Measurements from ENCODE around the gene RFX4.
"Not testable (repeated sequence)": the region's sequence is repeated elsewhere in the genome, so short reads cannot be mapped to it uniquely, and the experiment has no call there.

Gene RFX4

GRCh38 chr12:106647793-106648514 is 65.2 kb downstream of the RFX4 start:
- no peak for DNase-seq

- no peak for DNase-seq
Observed at GRCh38 chr12:106648736-106649135, 65.9 kb downstream of the RFX4 start.

- DNase-seq = no peak
Observed at GRCh38 chr12:106651552-106651951, 68.7 kb downstream of the RFX4 start.

GRCh38 chr12:106652510-106653015 is 69.8 kb downstream of the RFX4 start:
- no peak for DNase-seq

GRCh38 chr12:106655577-106655976 is 72.8 kb downstream of the RFX4 start:
- no peak for DNase-seq

- no peak for DNase-seq
Observed at GRCh38 chr12:106657488-106657887, 74.7 kb downstream of the RFX4 start.

GRCh38 chr12:106663385-106663784 is 80.6 kb downstream of the RFX4 start:
- no peak for DNase-seq

- no peak for DNase-seq
Observed at GRCh38 chr12:106669216-106669615, 86.4 kb downstream of the RFX4 start.

- no peak for DNase-seq
Observed at GRCh38 chr12:106670131-106670530, 87.3 kb downstream of the RFX4 start.

- DNase-seq = no peak
Observed at GRCh38 chr12:106671840-106672239, 89.0 kb downstream of the RFX4 start.

GRCh38 chr12:106672314-106673025 is 89.7 kb downstream of the RFX4 start:
- no peak for DNase-seq

GRCh38 chr12:106673141-106673540 is 90.3 kb downstream of the RFX4 start:
- DNase-seq = no peak

- no peak for DNase-seq
Observed at GRCh38 chr12:106675651-106676435, 93.0 kb downstream of the RFX4 start.

- DNase-seq = no peak
Observed at GRCh38 chr12:106679574-106679973, 96.8 kb downstream of the RFX4 start.

GRCh38 chr12:106680280-106680679 is 97.5 kb downstream of the RFX4 start:
- no peak for DNase-seq

GRCh38 chr12:106681210-106681609 is 98.4 kb downstream of the RFX4 start:
- DNase-seq = no peak

GRCh38 chr12:106682594-106683234 is 99.9 kb downstream of the RFX4 start:
- DNase-seq = no peak

GRCh38 chr12:106684497-106684896 is 101.7 kb downstream of the RFX4 start:
- DNase-seq = no peak

GRCh38 chr12:106685381-106685780 is 102.6 kb downstream of the RFX4 start:
- no peak for DNase-seq

GRCh38 chr12:106687672-106688071 is 104.9 kb downstream of the RFX4 start:
- no peak for DNase-seq

- no peak for DNase-seq
Observed at GRCh38 chr12:106690569-106691305, 107.9 kb downstream of the RFX4 start.

- DNase-seq = not testable (repeated sequence)
Observed at GRCh38 chr12:106692033-106692432, 109.2 kb downstream of the RFX4 start.

Data from DMS153 (cell line).